ENCODE results near the gene ARHGAP8.
"Not testable (repeated sequence)": the region's sequence is repeated elsewhere in the genome, so short reads cannot be mapped to it uniquely, and the experiment has no call there.

Gene ARHGAP8

DNA sequence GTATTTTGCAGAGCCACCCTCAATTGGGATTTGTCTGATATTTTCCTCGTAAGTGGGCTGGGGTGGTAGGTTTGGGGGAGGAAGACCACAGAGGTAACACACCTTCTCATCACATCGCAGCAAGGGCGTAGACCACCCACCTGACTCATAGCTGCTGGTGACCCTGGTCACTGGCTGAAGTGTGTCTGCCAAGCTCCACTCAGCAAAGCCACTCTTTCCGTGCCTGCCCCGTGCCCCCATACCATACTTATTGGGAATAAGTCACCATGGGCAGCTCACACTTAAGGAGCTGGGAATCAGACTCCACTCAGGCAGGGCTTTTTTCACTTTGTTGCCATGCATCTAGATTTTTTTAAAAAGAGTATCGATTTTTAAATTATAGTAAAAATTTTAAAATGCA, 145.9 kb downstream of the ARHGAP8 start:
- DNase-seq (ENCODE audit: low read depth): no peak

GRCh38 chr22:44901301-44901700, 148.9 kb downstream of the ARHGAP8 start:
- no peak for DNase-seq (ENCODE audit: low read depth)
- H3K4me3 ChIP-seq (ENCODE audit: low read length): no peak overlapping the region
- TF ChIP-seq, protein P1, sequence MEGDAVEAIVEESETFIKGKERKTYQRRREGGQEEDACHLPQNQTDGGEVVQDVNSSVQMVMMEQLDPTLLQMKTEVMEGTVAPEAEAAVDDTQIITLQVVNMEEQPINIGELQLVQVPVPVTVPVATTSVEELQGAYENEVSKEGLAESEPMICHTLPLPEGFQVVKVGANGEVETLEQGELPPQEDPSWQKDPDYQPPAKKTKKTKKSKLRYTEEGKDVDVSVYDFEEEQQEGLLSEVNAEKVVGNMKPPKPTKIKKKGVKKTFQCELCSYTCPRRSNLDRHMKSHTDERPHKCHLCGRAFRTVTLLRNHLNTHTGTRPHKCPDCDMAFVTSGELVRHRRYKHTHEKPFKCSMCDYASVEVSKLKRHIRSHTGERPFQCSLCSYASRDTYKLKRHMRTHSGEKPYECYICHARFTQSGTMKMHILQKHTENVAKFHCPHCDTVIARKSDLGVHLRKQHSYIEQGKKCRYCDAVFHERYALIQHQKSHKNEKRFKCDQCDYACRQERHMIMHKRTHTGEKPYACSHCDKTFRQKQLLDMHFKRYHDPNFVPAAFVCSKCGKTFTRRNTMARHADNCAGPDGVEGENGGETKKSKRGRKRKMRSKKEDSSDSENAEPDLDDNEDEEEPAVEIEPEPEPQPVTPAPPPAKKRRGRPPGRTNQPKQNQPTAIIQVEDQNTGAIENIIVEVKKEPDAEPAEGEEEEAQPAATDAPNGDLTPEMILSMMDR (conservative IDR thresholded peaks at IDR 0.05; ENCODE audit: low read length): no peak

More for the DNA sequence above, 145.9 kb downstream of the ARHGAP8 start:
- TF ChIP-seq, protein P1 (conservative IDR thresholded peaks at IDR 0.05; ENCODE audit: low read length): no peak
- H3K4me3 ChIP-seq (ENCODE audit: low read length): no peak overlapping the region

GRCh38 chr22:44903164-44903563, 150.8 kb downstream of the ARHGAP8 start:
- H3K4me3 ChIP-seq (ENCODE audit: low read length): not testable (repeated sequence)

GRCh38 chr22:44904492-44905152, 152.2 kb downstream of the ARHGAP8 start:
- not testable (repeated sequence) for DNase-seq (ENCODE audit: low read depth); H3K4me3 ChIP-seq (ENCODE audit: low read length)

More at GRCh38 chr22:44903164-44903563, 150.8 kb downstream of the ARHGAP8 start:
- not testable (repeated sequence) for DNase-seq (ENCODE audit: low read depth)

GRCh38 chr22:44906248-44906936, 154.0 kb downstream of the ARHGAP8 start:
- DNase-seq (ENCODE audit: low read depth): no peak
- no peak overlapping the region for H3K4me3 ChIP-seq (ENCODE audit: low read length)
- TF ChIP-seq, protein P1 (conservative IDR thresholded peaks at IDR 0.05; ENCODE audit: low read length): no peak

- TF ChIP-seq, protein P1 (conservative IDR thresholded peaks at IDR 0.05; ENCODE audit: low read length): no peak
- no peak overlapping the region for H3K4me3 ChIP-seq (ENCODE audit: low read length)
- no peak for DNase-seq (ENCODE audit: low read depth)
These were observed 154.7 kb downstream of the ARHGAP8 start for GRCh38 chr22:44906999-44907644.

DNA sequence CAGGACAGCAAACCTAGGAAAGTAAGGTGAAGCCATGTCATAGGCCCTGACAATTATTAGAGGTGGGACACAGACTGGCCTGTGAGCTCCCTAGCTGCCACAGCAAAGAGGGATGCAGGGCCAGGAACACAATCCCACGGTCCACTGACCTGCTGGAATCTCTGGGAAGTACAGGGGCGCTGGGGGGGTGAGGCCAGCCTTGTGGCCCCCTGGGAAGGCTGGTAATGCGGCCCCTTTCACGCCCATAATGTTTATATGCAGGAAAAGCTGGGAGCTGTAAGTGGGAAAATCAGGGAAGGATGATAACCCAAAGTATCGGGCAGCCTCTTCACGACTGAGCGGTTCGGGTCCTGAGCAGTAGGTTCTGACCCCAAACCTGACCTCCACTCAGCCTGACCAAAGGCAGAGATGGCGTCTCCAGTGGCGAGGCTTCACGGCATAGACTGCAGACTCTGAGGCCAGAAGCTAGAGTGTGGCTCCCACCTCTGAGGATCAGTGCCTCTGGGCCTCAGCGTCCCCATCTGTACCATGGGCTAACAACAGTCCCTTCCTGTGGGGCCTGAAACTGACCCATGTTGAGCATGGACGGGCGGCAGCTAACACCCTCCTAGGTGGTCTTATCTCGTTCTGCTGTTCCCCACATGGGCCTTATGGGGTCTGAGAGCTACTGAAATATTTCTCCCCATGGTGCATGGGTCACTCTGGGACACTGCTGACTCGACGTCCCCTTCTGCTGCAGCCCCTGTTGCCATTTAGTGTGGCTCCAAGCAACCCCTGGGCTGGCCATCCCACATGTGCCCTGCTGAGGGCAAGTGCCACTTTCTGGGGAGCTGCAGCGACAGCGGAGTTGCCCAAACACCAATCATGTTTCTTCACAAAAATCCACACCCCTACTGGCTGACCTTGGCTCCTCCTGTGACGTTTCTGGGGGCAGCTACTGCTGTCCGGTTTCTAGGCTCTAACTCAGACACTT, 155.7 kb downstream of the ARHGAP8 start:
- TF ChIP-seq, protein P1 (conservative IDR thresholded peaks at IDR 0.05; ENCODE audit: low read length): no peak
- no peak overlapping the region for H3K4me3 ChIP-seq (ENCODE audit: low read length)
- no peak for DNase-seq (ENCODE audit: low read depth)

Data from AG10803 (cell line).